Fibroblast of upper back skin (primary cell): ENCODE data around the gene CISD2.
"Not testable (repeated sequence)": the region's sequence is repeated elsewhere in the genome, so short reads cannot be mapped to it uniquely, and the experiment has no call there.

Source experiments
- DNase-seq: peaks from one replicate; pipeline ENCODE4 v3.0.0-alpha.2; 2013

The CISD2 gene

GRCh38 chr4:102850370-102850769 lies 18.4 kb upstream of the CISD2 start:
- no peak for DNase-seq

- no peak for DNase-seq
Observed at GRCh38 chr4:102858828-102859464, 9.8 kb upstream of the CISD2 start.

GRCh38 chr4:102860611-102861324 lies 8.0 kb upstream of the CISD2 start:
- DNase-seq, result no peak

GRCh38 chr4:102862016-102862415 lies 6.8 kb upstream of the CISD2 start:
- DNase-seq, result no peak

GRCh38 chr4:102862747-102863146 lies 6.0 kb upstream of the CISD2 start:
- no peak for DNase-seq

- DNase-seq, result not testable (repeated sequence)
Observed at GRCh38 chr4:102865327-102865726, 3.5 kb upstream of the CISD2 start.

GRCh38 chr4:102867278-102868152 lies 1.3 kb upstream of the CISD2 start:
- no peak for DNase-seq

GRCh38 chr4:102868153-102868780 lies 525 bp upstream of the CISD2 start:
- DNase-seq, result no peak

GRCh38 chr4:102869569-102870197 lies 891 bp downstream of the CISD2 start:
- peak; percentile 2 for DNase-seq

GRCh38 chr4:102871772-102872171 lies 3.0 kb downstream of the CISD2 start:
- no peak for DNase-seq

- DNase-seq, result not testable (repeated sequence)
Observed at GRCh38 chr4:102877477-102878106, 8.8 kb downstream of the CISD2 start.

GRCh38 chr4:102878349-102878748 lies 9.6 kb downstream of the CISD2 start:
- DNase-seq, result peak; percentile 13

GRCh38 chr4:102878901-102879300 lies 10.1 kb downstream of the CISD2 start:
- no peak for DNase-seq

GRCh38 chr4:102881343-102881742 lies 12.6 kb downstream of the CISD2 start:
- DNase-seq, result no peak

GRCh38 chr4:102883278-102883677 lies 14.5 kb downstream of the CISD2 start:
- no peak for DNase-seq

GRCh38 chr4:102888570-102888969 lies 19.8 kb downstream of the CISD2 start:
- not testable (repeated sequence) for DNase-seq

- not testable (repeated sequence) for DNase-seq
Observed at GRCh38 chr4:102889866-102890265, 21.1 kb downstream of the CISD2 start.

GRCh38 chr4:102896547-102896946 lies 27.8 kb downstream of the CISD2 start:
- DNase-seq, result not testable (repeated sequence)

GRCh38 chr4:102897610-102898009 lies 28.8 kb downstream of the CISD2 start:
- DNase-seq, result not testable (repeated sequence)

GRCh38 chr4:102901804-102902203 lies 33.0 kb downstream of the CISD2 start:
- no peak for DNase-seq

GRCh38 chr4:102918859-102919258 lies 50.1 kb downstream of the CISD2 start:
- no peak for DNase-seq

- not testable (repeated sequence) for DNase-seq
Observed at GRCh38 chr4:102919697-102920096, 50.9 kb downstream of the CISD2 start.
